Astrocyte of the spinal cord (primary cell): Measurements from ENCODE around the gene DENND11.

Experiments used
- DNase-seq: peaks from one replicate; pipeline ENCODE4 v3.0.0; 2011; ENCODE audit warnings: low read depth, low spot score
- H3K4me3 ChIP-seq: 2 replicates; pipeline ENCODE4 v1.5.1; 2011; ENCODE audit warnings: low read depth, mild to moderate bottlenecking, low read length, moderate library complexity
- in situ Hi-C: cut with HindIII; loops from 2 replicates; pipeline ENCODE4 v1.10.0; 2017; ENCODE audit warnings: low sequenced_read_pairs
- TF ChIP-seq, protein P1 (sequence below): IDR thresholded peaks from 2 replicates; pipeline ENCODE4 v1.5.1; 2012; ENCODE audit warnings: low read depth, mild to moderate bottlenecking, low read length, inconsistent platforms

Gene DENND11

DNA sequence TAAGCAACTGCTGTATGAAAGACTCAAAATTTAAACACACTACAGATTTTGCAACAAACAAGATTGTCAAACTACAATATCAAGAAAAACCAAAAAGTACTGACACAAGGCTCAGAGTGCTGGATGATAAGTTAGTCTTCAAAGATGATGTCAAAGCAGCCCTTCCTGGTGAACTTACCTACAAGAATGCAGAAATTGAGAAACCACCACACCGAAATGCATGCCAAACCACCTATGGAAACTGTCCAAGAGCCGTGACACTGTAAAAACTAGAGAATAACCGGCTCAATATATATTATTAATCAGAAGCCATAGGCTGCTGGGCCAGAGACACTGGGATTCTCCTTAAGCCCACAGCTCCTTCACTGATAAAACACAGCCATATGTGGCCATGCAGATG is 25.3 kb downstream of the DENND11 start:
- TF ChIP-seq, protein P1, sequence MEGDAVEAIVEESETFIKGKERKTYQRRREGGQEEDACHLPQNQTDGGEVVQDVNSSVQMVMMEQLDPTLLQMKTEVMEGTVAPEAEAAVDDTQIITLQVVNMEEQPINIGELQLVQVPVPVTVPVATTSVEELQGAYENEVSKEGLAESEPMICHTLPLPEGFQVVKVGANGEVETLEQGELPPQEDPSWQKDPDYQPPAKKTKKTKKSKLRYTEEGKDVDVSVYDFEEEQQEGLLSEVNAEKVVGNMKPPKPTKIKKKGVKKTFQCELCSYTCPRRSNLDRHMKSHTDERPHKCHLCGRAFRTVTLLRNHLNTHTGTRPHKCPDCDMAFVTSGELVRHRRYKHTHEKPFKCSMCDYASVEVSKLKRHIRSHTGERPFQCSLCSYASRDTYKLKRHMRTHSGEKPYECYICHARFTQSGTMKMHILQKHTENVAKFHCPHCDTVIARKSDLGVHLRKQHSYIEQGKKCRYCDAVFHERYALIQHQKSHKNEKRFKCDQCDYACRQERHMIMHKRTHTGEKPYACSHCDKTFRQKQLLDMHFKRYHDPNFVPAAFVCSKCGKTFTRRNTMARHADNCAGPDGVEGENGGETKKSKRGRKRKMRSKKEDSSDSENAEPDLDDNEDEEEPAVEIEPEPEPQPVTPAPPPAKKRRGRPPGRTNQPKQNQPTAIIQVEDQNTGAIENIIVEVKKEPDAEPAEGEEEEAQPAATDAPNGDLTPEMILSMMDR = no peak
- in situ Hi-C loops = no loop called here
- DNase-seq = peak; percentile 55
- no peak overlapping the region for H3K4me3 ChIP-seq

DNA sequence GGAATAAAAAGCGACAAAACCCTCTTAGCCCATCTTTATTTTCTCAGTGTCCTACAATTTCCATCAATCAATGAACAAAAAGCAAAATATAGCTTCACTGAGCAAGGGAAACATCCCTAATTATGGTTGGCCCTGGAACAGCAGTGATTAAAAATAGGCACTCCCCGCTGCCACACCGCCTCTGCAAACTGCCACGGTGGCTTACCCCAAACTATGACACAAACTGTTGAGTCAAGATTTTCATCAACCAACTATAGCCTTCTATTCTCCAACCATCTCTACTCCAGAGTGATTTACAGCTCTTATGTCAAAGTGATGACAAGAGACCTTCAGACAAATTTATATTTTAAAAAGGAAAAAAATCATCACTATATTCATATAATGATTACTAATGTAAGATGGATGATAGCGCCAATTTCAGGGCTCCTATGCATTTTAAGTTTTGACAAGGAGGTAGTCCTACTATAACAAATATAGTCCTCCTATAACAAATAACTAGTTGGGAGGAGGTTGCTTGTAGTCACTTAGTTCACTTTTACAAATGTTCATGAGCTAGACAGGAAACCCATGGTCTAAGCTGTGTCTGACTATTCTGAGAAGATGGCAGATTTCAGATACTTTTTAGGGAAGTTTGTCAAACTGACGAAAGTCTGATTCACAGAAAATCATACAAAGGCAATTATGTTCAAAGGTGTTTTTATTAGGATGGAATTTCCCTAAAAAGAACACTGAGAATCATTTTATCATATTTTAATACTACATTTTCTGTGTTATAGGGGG is 26.3 kb downstream of the DENND11 start:
- H3K4me3 ChIP-seq = no peak overlapping the region
- DNase-seq = no peak
- in situ Hi-C loops = no loop called here
- TF ChIP-seq, protein P1 = no peak

DNA sequence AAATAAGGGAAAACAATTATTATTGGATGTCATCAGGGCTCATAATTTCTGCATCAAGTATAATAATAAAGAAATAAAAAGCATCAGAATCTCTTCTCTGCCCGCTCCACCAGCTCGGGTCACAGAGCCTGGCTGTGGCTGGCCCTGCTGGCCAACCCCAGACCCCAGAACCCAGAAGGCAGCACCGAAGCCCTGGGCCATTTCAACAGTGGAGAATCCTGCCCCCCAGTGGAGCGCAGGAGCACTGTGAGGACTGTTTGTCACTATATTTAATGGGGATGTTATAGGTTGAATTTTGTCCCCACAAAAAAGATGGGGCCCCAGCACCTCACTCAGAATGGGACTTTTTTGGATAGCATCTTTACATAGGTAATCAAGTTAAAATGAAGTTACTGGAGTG is 27.3 kb downstream of the DENND11 start:
- peak; percentile 6 for DNase-seq
- H3K4me3 ChIP-seq = no peak overlapping the region
- in situ Hi-C loops = no loop called here
- TF ChIP-seq, protein P1 = peak; percentile 51

DNA sequence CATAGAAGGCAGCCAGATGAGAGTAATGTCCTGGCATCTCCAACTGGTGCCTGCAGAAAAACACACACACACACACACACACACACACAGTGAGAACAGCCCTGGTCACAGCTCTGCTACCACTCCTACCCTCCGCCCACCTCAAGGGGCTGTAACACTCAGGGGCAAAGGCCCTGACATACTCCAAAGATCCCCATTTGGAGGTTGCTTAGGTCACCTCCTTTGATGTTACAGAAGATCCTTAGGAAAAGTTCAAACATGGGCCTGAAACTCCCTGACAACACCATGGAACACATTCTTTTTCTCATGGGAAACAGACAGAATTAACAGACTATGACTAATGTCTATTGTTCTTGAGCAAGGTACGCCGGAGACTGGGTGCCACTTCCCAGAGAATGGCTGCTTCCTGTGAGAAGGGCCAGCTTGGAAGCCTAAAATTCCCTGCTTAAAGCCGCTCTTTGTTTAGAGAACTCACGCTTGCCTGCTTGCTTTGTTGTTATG is 27.7 kb downstream of the DENND11 start:
- no peak overlapping the region for H3K4me3 ChIP-seq
- in situ Hi-C loops = no loop called here
- DNase-seq = peak; percentile 49
- TF ChIP-seq, protein P1 = no peak

DNA sequence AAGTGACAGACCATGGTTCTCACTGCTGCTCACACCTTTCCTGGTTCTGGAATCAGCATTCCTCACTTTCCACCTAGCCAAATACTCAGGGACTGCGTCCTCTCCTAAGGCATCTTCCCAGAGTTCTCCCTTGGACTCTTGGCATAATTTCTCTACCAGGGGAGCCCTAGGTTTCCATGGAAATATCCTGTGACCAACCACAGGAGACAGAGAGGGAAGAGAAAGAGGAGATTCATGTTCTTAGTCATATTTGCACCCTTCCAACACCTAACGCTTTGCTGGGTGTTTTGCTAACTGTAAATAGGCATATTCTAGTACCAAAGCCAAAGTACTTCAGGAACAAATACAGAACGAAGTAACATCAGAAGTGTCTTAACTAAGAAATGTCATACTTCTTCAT is 28.6 kb downstream of the DENND11 start:
- DNase-seq = no peak
- TF ChIP-seq, protein P1 = no peak
- H3K4me3 ChIP-seq = no peak overlapping the region
- in situ Hi-C loops = no loop called here

DNA sequence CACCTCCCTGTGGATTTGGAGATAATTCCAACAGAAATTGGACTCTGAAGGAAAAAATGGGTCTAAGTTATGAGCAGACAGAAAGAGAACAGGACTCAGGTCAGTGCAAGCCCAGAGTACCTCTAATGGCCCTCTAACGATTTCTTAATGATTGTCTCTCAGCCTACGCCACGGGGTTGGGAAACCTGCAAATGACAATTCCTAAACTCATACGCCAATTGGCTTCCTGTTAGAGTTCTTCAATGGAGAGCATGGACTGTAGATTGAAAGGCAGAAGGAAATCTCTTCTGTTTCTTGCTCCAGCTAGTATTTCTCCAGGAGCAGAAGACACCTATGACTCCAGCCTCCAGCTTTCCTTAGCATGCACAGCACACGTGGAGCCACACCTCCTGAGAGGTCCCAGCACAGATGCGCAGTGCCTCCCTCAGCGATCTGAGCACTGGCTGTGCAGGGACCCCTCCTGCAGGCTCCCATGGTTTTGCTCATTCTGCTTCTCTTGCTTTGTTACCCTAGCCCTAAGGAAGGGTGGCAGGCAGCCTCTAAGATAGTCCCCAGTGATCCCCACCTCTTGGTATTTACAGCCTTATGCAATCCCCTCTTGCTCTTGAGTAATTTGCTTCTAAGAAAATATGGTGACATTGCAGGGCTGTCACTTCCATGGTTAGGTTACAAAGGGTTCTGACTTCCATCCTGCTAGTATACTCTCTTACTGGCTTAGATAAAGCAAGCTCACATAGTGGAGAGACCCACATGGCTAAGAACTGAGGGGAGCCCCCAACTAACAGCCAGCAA is 30.1 kb downstream of the DENND11 start:
- in situ Hi-C loops = no loop called here
- TF ChIP-seq, protein P1 = no peak
- no peak for DNase-seq
- no peak overlapping the region for H3K4me3 ChIP-seq
